Endothelial cell of umbilical vein (primary cell): ENCODE results near the gene P2RY6.

Experiments used
- CTCF ChIP-seq, 2 donors: IDR thresholded peaks; 1 replicate in 1 of 2; 2 replicates in 1 of 2; pipeline ENCODE4 v1.5.1; 2011; ENCODE audit warnings: low read length in 2 of 2, mild to moderate bottlenecking in 2 of 2, moderate library complexity in 2 of 2, control low read depth in 1 of 2, inconsistent platforms in 1 of 2, low read depth in 1 of 2; ENCODE audit not compliant: insufficient read depth in 1 of 2; ENCODE audit errors: extremely low read depth in 1 of 2
- EZH2 ChIP-seq: IDR thresholded peaks from 2 replicates; pipeline ENCODE4 v1.6.1; 2012; ENCODE audit warnings: borderline replicate concordance, low read depth, mild to moderate bottlenecking, moderate library complexity, low read length, inconsistent platforms; ENCODE audit not compliant: severe bottlenecking
- JUN ChIP-seq: IDR thresholded peaks from 2 replicates; pipeline ENCODE4 v1.6.1; 2011; ENCODE audit warnings: borderline replicate concordance, low read depth; ENCODE audit not compliant: insufficient read length, insufficient read depth
- MAX ChIP-seq: IDR thresholded peaks from 2 replicates; pipeline ENCODE4 v1.6.1; 2011; ENCODE audit not compliant: insufficient read depth, insufficient read length
- POLR2A ChIP-seq: IDR thresholded peaks from 2 replicates; pipeline ENCODE4 v1.6.1; 2012; ENCODE audit warnings: low read depth, mild to moderate bottlenecking, control low read depth, low read length
- POLR2AphosphoS5 ChIP-seq: IDR thresholded peaks from 2 replicates; pipeline ENCODE4 v1.6.1; 2012; ENCODE audit warnings: low read depth, mild to moderate bottlenecking, control low read depth, low read length, moderate library complexity; ENCODE audit not compliant: insufficient read depth

- TF ChIP-seq CTCF (IDR thresholded peaks at IDR 0.05; ENCODE audit: extremely low read depth in 1 of 2, insufficient read depth in 1 of 2, low read depth in 1 of 2, low read length in 2 of 2) = peak; percentile 65 to 81
- TF ChIP-seq MAX = no peak
- no peak for TF ChIP-seq POLR2A
- TF ChIP-seq POLR2AphosphoS5 = no peak
- no peak for TF ChIP-seq EZH2
- TF ChIP-seq JUN = no peak
These were observed 35.3 kb upstream of the P2RY6 start for GRCh38 chr11:73236854-73237253.
